AG10803 (cell line): ENCODE results near the gene HSPB6.

Experiments
- DNase-seq: peaks from one replicate; pipeline ENCODE4 v3.0.0; 2010; ENCODE audit warnings: low read depth
- H3K4me3 ChIP-seq: 2 replicates; pipeline ENCODE4 v1.5.1; 2011; ENCODE audit warnings: mild to moderate bottlenecking, low read length, control low read depth
- CTCF ChIP-seq: conservative IDR thresholded peaks from 2 replicates; pipeline ENCODE4 v1.5.1; 2011; ENCODE audit warnings: mild to moderate bottlenecking, low read length, control low read depth, inconsistent platforms

Gene HSPB6

DNA sequence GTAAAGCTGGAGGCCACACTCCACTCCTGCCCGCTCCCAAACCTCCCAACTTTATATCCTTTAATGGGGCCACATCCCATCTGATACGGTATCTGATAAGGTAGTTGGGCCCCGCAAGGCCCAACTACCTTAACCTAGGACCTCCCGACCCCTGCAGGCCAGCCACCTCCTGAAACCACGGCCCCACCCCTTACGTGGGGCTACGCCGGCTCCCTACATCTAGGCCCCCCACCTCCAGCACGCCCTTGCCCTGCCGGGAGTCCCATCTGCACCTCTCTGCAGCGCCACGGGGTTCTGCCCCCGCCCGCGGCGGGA, 16.8 kb downstream of the HSPB6 start:
- peak overlapping the region; percentile 67 for H3K4me3 ChIP-seq
- no peak for TF ChIP-seq CTCF
- DNase-seq, result no peak

DNA sequence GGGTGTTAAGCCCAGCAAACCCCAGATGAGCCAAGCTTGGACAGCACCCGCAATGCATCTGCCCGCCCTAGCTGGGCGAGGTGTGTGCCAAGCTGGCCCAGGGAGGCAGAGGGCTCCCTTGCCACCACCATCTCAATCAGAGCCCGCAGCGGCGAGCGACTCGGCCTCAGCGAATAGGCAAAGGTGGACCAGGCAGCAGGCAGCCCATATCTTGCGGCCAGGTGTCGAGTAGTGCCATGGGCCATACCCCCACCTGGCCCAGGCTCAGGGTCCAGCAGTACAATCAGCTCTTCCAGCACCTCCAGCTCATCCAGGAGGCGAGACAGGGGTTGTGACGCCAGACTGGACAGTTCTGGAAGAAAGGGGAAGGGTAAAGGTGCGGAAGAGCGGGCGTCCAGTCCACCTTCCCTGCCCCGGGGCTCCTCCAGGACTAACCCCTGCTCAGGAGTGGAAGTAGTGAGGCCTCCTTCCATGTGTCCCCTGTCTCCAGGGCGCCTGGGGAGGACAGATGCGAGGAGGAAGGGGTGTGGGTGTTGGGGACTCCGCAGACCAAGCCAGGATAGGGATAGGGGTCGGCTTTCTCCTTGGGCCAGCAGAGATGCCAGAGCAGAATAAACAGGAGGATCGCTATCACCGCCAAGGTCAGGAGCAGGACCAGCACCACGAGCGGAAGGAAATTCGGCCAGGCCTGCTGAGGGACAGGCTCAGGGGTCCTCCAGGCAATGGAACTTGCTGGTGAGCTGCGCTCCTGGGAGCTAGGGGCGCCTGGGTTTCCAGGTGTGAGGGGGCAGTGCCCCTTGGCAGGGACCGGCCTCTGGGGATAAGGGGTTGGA, 17.3 kb downstream of the HSPB6 start:
- DNase-seq, result no peak
- H3K4me3 ChIP-seq, result peak overlapping the region; percentile 67
- TF ChIP-seq CTCF, result no peak

GRCh38 chr19:35738887-35739229, 18.0 kb downstream of the HSPB6 start:
- no peak overlapping the region for H3K4me3 ChIP-seq
- DNase-seq, result no peak
- TF ChIP-seq CTCF, result no peak

DNA sequence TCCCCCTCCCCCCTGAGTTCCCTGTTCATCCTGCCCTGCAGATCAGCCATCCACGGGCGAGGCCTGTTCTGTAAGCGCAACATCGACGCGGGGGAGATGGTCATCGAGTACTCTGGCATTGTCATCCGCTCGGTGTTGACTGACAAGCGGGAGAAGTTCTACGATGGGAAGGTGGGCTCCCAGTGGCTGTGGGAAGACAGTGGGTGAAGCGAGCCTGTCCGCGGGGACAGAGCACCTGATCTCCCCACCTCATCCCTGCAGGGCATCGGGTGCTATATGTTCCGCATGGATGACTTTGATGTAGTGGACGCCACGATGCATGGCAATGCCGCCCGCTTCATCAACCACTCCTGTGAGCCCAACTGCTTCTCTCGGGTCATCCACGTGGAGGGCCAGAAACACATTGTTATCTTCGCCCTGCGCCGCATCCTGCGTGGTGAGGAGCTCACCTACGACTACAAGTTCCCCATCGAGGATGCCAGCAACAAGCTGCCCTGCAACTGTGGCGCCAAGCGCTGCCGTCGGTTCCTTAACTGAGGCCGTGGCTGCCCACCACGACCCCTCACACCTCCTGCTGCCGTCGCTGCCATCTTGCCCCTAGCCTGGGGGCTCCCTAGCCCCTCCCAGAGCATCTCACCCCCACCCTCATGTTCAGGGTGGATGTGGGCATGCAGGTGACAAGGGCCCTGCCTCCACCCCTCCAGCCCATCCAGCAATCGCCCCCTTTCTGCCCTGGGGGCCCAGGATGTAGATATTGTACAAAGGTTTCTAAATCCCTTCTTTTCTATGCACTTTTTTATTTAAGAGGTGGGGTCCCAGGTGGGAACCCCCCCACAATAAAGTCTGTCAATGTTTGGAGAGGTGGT, 18.6 kb downstream of the HSPB6 start:
- no peak for TF ChIP-seq CTCF
- DNase-seq, result no peak
- no peak overlapping the region for H3K4me3 ChIP-seq

DNA sequence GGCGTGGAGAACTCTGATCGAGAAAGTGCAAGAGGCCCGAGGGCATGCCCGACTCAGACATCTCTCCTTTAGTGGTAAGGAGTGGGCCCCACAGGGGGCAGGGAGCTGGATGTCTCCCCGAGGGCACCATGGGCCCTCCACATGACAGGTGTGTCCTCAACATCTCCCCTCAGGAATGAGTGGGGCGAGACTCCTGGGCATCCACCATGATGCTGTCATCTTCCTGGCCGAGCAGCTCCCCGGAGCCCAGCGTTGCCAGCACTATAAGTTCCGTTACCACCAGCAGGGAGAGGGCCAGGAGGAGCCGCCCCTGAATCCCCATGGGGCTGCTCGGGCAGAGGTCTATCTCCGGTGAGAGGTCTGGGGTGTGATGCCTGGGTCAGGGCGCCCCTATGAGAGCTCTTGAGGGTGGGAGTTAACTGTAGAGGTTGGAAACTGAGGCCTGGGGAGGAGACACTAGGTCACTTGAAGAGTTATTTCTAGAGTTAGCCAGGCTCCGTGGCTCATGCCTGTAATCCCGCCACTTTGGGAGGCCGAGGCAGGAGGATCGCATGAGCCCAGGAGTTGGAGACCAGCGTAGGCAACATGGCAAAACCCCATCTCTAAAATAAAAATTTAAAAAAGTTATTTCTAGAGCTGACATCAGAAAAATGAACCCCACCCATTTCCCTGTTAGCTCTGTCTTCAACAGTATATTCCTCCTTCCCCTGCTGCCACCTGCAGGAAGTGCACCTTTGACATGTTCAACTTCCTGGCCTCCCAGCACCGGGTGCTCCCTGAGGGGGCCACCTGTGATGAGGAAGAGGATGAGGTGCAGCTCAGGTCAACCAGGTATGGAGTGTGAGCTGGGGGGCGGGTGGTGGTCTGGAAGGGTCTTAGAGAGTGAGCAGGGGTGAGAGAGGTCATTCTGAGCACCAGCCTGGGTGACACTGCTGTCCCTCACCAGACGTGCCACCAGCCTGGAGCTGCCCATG, 19.6 kb downstream of the HSPB6 start:
- TF ChIP-seq CTCF, result no peak; the same call in 1 of the 2 replicates
- no peak for DNase-seq
- no peak overlapping the region for H3K4me3 ChIP-seq

GRCh38 chr19:35734889-35735288, 21.9 kb downstream of the HSPB6 start:
- TF ChIP-seq CTCF, result no peak
- H3K4me3 ChIP-seq, result no peak overlapping the region
- DNase-seq, result no peak
